Smooth muscle cell (in vitro differentiated cells): Measurements from ENCODE around the gene TRIOBP. TPM values are rescaled to one million over a fixed set of nuclear protein-coding genes. Genes with fewer than 3 reads are reported as not detected.
A peak's percentile ranks its signal among the peaks of the same experiment; 100 is the strongest.

Experiments
- DNase-seq: peaks from one replicate; lab custom pipeline; 2025; ENCODE audit not compliant: unreplicated experiment; lab: John Stamatoyannopoulos, UW
- H2AFZ ChIP-seq: fragments of 200-600 bp; sonication (generic); 2 replicates; pipeline ENCODE4 v1.6.0; 2016; ENCODE audit warnings: antibody characterized with exemption, low read depth, mild to moderate bottlenecking
- H3F3A ChIP-seq: fragments of 200-600 bp; sonication (generic); 2 replicates; pipeline ENCODE4 v1.6.0; 2017; ENCODE audit warnings: antibody characterized with exemption, low read depth
- H3K27ac ChIP-seq: fragments of 200-600 bp; sonication (generic); 2 replicates; pipeline ENCODE4 v1.5.1; 2016; ENCODE audit warnings: low read depth, mild to moderate bottlenecking
- H3K27me3 ChIP-seq: fragments of 200-600 bp; sonication (generic); 2 replicates; pipeline ENCODE4 v1.6.1; 2016; ENCODE audit warnings: low read depth, mild to moderate bottlenecking
- H3K36me3 ChIP-seq: fragments of 200-600 bp; sonication (generic); 2 replicates; pipeline ENCODE4 v1.5.1; 2016; ENCODE audit warnings: low read depth
- H3K4me1 ChIP-seq: fragments of 200-600 bp; sonication (generic); 2 replicates; pipeline ENCODE4 v1.5.1; 2016; ENCODE audit warnings: low read depth
- H3K4me2 ChIP-seq: fragments of 200-600 bp; sonication (generic); 2 replicates; pipeline ENCODE4 v1.6.0; 2016; ENCODE audit warnings: mild to moderate bottlenecking
- H3K4me3 ChIP-seq: fragments of 200-600 bp; sonication (generic); 2 replicates; pipeline ENCODE4 v1.5.1; 2016; ENCODE audit warnings: mild to moderate bottlenecking
- H3K79me2 ChIP-seq: fragments of 200-600 bp; sonication (generic); 2 replicates; pipeline ENCODE4 v1.6.0; 2016; ENCODE audit warnings: low read depth, mild to moderate bottlenecking
- H3K9ac ChIP-seq: fragments of 200-600 bp; sonication (generic); 2 replicates; pipeline ENCODE4 v1.6.0; 2016; ENCODE audit warnings: low read depth
- H3K9me3 ChIP-seq: fragments of 200-600 bp; sonication (generic); replicated peaks from 2 replicates; pipeline ENCODE4 v1.5.1; 2016; ENCODE audit warnings: low read depth
- H4K20me1 ChIP-seq: fragments of 200-600 bp; sonication (generic); 2 replicates; pipeline ENCODE4 v1.6.0; 2016; ENCODE audit warnings: low read depth
- WGBS: methylation state at CpG from one replicate; pipeline ENCODE4 v1.1.7; 2016; ENCODE audit warnings: low lambda C conversion rate; 5-methylcytosine and 5-hydroxymethylcytosine counted together
- polyA plus RNA-seq: library from polyadenylated mRNA; unstranded; fragments of >200 nt; fragmentation: Nextera tagmentation; extraction: Ambion mirVana; gene quantifications from 2 replicates; pipeline ENCODE4 v1.2.1, GENCODE V29; 2016
- total RNA-seq: library from RNA; depleted of rRNA; stranded (reverse); fragments of >200 nt; gene quantifications from 2 replicates; pipeline ENCODE4 v1.2.3, GENCODE V29; 2014
- TF ChIP-seq, protein P1 (sequence below): fragments of 200-600 bp; sonication (generic); IDR thresholded peaks from 2 replicates; pipeline ENCODE4 v1.5.1; 2017; ENCODE audit warnings: borderline replicate concordance, mild to moderate bottlenecking, antibody characterized with exemption; ENCODE audit not compliant: insufficient read depth, poor library complexity, severe bottlenecking

TRIOBP gene
- total and polyA plus RNA-seq, 2 experiments from 2014 or later, result 44.6 to 95.8 TPM

DNA sequence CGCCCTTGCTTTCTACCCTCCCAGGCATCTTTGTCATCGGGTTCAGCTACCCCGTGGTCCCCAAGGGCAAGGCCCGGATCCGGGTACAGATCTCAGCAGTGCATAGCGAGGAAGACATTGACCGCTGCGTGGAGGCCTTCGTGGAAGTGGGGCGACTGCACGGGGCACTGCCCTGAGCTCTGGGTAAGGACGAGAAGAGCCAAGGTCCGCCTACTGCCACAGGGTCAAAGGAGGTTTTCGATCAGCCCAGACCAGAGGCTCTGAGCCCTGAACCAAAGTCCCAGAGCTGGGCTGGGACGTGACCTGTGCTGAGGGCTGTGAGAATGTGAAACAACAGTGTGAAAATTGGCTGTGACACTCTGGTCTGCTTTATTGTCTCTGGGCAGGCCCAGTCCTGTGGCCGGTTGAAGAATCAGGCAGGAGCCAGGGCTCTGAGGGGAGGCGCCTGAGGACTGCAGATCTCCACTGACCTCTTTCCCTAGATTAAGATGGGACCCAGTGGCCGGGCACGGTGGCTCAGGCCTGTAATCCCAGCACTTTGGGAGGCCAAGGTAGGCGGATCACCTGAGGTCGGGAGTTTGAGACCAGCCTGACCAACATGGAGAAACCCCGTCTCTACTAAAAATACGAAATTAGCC is 119.8 kb downstream of the TRIOBP start:
- H3K27me3 ChIP-seq, result peaks cover 22% of the 10 kb centered on the region
- no peaks in the 10 kb centered on the region for H4K20me1 ChIP-seq
- no peak overlapping the region for H2AFZ ChIP-seq
- no peaks in the 10 kb centered on the region for H3K9me3 ChIP-seq
- H3K79me2 ChIP-seq, result no peaks in the 10 kb centered on the region
- no peaks in the 10 kb centered on the region for H3F3A ChIP-seq
- 94% methylated on average over 23 of the region's 23 CpGs for WGBS
- TF ChIP-seq, protein P1, sequence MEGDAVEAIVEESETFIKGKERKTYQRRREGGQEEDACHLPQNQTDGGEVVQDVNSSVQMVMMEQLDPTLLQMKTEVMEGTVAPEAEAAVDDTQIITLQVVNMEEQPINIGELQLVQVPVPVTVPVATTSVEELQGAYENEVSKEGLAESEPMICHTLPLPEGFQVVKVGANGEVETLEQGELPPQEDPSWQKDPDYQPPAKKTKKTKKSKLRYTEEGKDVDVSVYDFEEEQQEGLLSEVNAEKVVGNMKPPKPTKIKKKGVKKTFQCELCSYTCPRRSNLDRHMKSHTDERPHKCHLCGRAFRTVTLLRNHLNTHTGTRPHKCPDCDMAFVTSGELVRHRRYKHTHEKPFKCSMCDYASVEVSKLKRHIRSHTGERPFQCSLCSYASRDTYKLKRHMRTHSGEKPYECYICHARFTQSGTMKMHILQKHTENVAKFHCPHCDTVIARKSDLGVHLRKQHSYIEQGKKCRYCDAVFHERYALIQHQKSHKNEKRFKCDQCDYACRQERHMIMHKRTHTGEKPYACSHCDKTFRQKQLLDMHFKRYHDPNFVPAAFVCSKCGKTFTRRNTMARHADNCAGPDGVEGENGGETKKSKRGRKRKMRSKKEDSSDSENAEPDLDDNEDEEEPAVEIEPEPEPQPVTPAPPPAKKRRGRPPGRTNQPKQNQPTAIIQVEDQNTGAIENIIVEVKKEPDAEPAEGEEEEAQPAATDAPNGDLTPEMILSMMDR, result no peak
- H3K4me1 ChIP-seq, result peaks cover 7% of the 10 kb centered on the region
- no peak overlapping the region for H3K9ac ChIP-seq
- no peak overlapping the region for H3K27ac ChIP-seq
- no peaks in the 10 kb centered on the region for H3K36me3 ChIP-seq
- H3K4me2 ChIP-seq, result no peak overlapping the region
- no peak for DNase-seq
- no peak overlapping the region for H3K4me3 ChIP-seq

DNA sequence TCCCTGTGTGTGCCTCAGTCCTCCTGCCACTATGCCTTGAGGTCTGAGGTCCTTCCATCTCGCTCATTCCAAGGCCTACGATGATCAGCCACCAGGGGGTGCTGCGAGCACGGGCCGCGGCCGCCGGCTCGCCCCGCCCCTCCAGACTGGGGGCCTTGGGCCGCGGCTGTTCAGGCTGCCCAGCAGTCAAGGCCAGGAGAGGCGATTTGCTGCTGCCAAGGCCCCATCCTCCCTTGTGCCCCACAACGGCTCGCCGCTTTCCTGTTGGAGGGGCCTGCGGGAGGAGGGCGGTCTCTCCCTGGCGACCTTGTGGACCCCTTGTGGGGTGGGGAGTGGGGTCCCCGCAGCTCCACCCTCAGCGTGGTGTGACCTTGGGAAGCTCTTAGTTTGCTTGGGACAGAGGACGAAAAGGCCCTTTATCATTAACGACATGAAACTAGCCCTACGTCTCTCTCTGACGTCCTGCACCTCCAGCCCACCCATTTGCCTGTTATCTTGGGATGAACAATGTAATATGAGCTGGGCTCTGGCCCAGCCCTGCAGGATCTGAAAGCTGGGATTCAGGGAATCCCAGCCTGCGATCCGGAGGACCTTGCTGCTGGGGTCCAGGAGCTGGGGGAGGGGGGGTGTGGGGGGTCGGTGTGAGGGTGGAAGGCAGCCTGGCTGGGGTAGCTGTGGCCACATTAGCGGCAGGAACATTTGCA is 121.0 kb downstream of the TRIOBP start:
- Histone ChIP-seq H3K27ac (peak overlapping the region; percentile 70), H3K9ac (peak overlapping the region; percentile 77)

DNA sequence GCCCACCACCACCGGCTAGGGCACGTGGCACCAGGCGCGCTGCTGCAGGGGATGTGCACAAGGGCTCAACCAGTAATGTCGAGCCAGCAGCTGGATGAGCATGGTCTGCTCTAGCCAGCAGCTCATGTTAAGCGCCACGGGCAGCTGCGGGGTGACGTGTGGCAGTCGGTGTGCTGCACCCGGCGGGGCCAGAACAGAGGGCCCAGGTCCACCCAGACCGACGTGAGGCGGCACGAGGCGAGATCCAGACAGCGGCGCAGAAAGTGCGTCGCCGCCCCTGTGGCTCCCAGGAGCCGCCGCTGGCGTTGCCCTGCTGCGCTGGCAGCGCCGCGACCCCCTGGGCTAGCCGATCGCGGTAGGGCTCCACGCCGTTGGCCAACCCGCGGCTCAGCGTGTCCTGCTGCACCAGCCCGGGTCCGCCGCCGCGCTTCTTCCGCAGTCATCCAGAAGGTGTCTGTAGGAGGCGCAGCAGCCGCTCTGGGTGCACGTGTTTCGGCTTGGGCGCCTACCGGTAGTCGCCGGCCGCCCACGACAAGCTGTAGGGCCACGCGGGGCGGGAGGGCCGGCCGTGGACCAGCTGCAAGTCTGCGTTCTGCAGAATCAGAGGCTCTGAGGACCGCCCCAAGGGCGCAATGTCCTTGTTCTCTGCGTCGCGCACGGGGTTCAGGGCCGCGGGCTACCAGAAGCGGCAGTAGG is 121.7 kb downstream of the TRIOBP start:
- Histone ChIP-seq H2AFZ (no peak overlapping the region), H3K9ac (no peak overlapping the region), H3K27me3 (peaks cover 41% of the 10 kb centered on the region), H4K20me1 (no peaks in the 10 kb centered on the region), H3F3A (no peaks in the 10 kb centered on the region), H3K36me3 (no peaks in the 10 kb centered on the region), H3K27ac (no peak overlapping the region), H3K4me3 (peak overlapping the region; percentile 48), H3K9me3 (no peaks in the 10 kb centered on the region), H3K4me1 (peaks cover 7% of the 10 kb centered on the region), H3K4me2 (peak overlapping the region; percentile 87), H3K79me2 (no peaks in the 10 kb centered on the region)
- TF ChIP-seq, protein P1, result peak; percentile 9
- 5% methylated on average over 68 of the region's 68 CpGs for WGBS
- DNase-seq, result peak; percentile 43

More for the DNA sequence above, 121.0 kb downstream of the TRIOBP start:
- peak; percentile 78 for DNase-seq
- H3K4me2 ChIP-seq, result peak overlapping the region; percentile 87
- no peaks in the 10 kb centered on the region for H3K9me3 ChIP-seq
- peak overlapping the region; percentile 48 for H3K4me3 ChIP-seq
- TF ChIP-seq, protein P1, result peak; percentile 82
- H3K27me3 ChIP-seq, result peaks cover 34% of the 10 kb centered on the region
- peak overlapping the region; percentile 69 for H2AFZ ChIP-seq
- H3K36me3 ChIP-seq, result no peaks in the 10 kb centered on the region
- H4K20me1 ChIP-seq, result no peaks in the 10 kb centered on the region
- WGBS, result 2% methylated on average over 29 of the region's 29 CpGs
- no peaks in the 10 kb centered on the region for H3F3A ChIP-seq
- peaks cover 7% of the 10 kb centered on the region for H3K4me1 ChIP-seq
- no peaks in the 10 kb centered on the region for H3K79me2 ChIP-seq
